NCI-H1092 (cell line): ENCODE results near the gene CCNL1.

ENCODE experiments used
- DNase-seq: peaks from one replicate; lab custom pipeline; 2025; lab: John Stamatoyannopoulos, UW

Gene CCNL1

GRCh38 chr3:157145606-157146322 is 14.2 kb downstream of the CCNL1 start:
- no peak for DNase-seq

GRCh38 chr3:157142315-157142714 is 17.6 kb downstream of the CCNL1 start:
- no peak for DNase-seq

GRCh38 chr3:157139938-157140534 is 19.9 kb downstream of the CCNL1 start:
- DNase-seq: no peak

DNA sequence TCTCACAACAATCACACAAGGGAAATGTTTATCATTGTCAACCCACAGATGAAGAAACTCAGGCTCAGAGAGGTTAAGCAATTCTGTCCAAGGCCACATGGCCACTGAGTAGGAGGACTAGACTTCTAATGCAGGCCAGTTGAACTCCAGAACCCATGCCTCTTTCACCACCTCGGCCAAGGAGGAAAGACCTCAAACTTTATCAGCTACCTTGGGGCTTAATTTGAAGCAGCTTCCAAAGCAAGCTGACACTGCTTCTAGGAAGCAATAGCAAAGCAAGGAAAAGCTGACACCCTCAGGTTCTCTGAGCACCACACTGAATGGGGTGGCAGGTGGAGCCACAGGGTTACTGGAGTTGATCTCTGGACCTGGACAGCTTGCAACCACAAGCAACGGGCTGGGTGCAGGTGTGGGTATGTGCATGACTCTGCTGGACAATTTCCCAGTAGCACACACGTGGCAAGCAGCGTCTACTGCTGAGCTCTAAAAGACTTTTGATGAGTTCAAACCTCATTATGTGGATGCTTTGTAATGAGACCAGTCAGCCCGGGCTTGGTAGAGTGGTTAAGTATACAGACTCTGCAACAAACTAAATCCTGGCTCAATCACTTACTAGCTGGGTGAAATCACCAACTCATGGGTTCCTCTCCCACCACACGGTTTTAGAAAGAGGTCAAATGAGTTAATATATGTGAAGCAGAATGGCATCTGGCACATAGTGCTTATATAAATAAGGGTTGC is 23.1 kb downstream of the CCNL1 start:
- no peak for DNase-seq

DNA sequence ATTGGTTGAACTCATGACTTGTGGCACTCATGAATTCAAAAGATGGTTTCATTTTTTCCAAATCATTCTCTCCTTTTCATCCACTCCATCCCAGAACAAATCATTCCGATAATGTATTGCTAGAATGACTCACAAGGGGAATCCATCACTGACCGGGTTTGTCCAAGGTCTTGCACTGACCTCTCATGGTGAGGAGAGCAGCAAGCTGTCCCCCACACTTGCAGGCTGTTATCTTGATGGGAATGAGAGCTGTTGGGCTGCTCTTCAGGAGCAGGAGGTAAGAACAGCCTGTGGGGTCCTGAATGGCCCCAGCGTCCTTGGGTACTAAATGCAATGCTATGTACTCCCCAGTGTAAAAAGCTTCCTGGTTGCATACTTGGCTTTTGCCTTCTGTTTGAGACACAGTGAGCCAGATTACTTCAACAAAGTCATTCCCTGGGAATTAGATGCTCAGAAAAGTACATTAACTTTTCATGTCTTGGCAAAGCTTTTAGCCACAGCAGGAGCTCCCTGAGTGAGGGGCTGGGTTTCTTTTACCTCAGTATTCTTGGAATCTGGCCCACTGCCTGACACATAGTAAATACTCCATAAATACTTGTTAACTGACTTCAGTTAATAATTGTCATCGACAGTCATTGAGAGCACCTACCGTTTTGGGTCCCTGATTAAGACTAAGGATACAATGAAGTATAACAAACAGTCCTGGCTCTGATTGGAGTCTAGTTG is 24.1 kb downstream of the CCNL1 start:
- no peak for DNase-seq

DNA sequence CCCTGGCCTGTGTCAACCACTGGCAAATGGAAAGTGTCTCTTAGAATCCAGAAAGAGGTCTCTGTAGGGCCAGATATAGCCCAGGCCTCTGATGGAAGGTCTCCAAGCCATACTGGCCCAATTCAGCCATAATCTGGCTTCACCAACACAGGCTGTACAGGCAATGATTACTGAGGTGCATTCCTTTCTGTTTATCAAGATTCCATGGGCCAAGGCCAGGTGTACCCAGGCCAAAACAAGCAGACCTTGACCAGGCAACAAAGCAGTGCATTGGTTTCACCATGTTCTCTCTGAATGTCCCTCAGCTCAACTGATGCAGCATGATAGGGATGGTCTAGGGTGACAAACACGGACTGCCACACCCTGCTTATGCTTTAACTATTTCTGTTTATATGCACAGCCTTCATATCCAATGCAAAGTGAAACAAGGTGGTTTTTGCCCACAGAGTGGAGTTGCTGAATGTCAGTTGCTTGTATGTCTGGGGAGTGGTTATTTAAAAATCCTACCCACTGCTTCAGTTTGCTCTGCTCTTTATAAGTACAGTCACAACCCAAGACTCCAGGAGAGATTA is 25.2 kb downstream of the CCNL1 start:
- DNase-seq: no peak

GRCh38 chr3:157133434-157134320 is 26.3 kb downstream of the CCNL1 start:
- DNase-seq: no peak

GRCh38 chr3:157132936-157133335 is 27.0 kb downstream of the CCNL1 start:
- DNase-seq: no peak

- DNase-seq: no peak
These were observed 27.6 kb downstream of the CCNL1 start for GRCh38 chr3:157132341-157132740.

DNA sequence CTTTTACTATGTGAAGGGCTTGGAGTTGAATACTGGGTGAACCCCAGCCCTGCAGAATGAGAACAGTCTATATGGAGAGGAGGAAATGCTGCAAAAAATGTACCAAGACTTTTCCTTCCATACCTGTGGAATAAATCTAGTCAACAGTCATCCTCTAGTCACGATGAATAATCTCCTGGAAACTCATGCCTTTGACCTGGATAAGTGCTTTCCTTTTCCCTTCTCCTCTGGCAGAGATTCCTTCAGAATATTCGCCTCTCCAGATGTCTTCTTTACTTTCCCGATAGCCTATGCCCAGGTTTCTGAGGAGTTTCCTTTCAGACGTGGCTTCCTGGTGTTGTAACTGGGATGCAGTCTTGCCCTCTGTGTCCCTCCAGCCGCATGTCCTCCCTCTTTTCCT is 28.1 kb downstream of the CCNL1 start:
- DNase-seq: no peak

DNA sequence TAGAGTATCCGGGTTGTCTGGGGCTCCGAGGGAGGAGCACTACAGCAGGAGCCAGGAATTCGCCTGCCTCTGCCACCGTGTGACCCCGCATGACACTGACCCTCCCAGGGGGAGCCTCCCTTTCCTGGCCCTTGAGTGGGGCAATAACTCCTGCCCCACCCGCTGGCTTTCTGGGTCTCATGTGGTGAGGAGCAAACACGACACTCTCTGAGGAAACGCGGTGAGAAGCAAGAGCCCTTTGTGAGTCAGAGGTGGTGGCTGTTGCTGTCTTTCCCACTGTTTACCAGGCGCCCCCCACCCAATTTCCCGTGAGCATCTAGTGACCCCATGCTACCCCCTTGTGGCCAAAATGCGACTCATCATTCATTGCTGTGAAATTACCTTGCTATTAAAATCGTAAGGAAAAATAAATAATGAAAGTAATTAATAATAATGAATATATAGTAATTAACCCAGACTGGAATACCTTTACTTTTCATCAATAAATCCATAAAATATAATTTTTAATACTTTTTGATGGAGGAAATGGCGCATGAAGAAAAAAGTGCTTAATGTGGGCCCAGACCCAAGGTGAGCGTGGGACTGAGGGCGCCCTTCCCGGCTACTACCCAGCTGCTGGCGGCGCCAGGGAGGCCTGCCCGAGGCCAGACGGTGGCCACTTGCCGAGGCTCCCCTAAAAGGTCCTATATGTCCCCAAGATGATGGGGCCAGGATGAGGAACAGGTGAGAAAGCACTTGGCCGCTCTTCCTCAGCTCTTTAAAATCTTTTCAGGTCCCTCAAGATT is 29.3 kb downstream of the CCNL1 start:
- DNase-seq: peak; percentile 64

DNA sequence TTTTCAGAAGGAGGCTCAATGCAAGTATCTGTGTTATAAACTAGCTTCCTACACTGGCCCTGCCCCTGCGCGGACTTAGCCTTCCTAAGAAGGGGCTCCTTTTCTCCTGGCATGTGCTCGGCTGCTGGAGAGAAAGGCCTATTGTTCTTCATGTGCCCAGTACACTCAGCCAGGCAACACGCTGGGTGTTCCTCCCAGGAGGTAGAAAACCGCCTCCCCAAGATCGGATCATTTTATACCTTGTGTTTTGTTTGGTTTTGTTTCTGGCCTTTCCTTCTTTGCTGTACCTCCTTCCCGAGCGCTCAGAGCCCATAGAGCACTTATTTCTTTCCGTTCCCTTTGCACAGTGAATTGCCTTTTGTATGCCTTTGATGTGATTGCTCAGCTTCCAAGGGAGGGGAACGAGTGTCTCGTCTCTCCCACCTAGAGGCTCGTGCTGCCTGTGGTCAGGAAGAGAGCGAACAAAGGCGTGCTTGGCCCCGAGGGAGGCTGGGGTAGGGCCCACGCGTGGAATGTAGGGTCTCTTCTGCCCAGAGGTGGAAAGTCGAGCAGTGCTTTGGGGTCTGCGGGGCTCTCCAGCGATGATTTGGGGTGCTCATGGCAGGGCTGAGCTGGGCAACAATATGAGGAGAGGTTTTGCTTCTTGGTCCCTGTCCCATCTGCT is 30.0 kb downstream of the CCNL1 start:
- no peak for DNase-seq

DNA sequence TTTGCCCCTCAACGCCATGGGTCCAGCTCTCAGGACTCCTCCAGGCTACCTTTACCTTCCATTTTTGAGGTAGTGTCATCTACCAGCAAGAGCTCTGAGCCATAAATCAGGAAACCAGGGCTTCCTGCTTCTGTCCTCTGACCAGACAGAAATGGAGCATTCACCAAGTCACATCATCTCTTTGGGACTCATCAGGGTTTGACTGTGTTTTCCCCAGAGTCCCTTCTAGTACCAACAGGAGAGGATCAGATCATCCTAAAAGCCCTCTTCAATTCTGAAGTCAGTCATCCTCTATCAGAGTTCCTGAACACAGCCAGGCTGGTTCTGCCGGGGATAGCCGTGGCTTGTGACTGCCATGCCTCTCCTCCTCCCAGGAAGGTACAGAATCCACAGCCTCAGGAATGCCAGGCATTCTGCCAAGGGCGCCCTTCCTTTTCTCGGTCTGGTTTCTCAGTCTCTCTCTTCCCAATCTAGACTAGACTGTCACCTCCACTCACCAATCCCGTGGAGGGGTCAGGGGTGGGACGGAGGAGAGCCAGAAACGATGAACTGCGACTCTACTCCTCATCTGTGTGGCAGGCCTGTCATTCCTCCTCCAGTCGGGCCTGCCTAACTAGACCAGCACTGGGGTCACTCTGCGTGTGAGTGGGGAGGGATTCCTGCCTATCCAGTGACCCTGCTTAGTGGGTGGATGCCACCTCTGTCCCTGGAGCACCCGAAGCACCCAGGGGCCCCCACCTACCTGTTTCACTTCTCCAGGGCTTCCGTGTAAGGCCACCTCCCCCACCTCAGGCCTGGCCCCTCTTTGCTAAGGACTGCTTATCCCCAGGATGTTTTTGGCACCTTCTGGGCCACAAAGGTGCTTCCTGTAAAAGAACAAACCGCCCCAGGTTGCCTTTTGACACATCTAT is 30.9 kb downstream of the CCNL1 start:
- DNase-seq: no peak

GRCh38 chr3:157127831-157128767 is 31.8 kb downstream of the CCNL1 start:
- no peak for DNase-seq

DNA sequence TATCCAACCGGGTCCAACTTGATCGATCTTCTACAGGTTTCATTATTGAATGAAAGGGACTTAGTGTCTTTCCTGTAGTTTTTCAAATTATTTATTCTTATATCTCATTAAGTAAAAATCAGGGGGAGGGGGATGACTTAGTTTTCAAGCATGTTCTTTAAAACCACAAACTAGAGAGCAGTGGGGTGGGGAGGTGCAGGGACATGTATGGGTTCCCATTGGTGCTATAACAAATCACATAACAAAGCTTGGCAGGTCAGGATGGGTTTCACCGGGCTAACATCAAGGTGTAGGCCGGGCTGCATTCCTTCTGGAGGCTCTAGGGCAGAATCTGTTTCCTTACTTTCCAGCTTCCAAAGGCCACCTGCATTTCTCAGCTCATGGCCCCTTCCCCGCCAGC is 32.7 kb downstream of the CCNL1 start:
- no peak for DNase-seq

DNA sequence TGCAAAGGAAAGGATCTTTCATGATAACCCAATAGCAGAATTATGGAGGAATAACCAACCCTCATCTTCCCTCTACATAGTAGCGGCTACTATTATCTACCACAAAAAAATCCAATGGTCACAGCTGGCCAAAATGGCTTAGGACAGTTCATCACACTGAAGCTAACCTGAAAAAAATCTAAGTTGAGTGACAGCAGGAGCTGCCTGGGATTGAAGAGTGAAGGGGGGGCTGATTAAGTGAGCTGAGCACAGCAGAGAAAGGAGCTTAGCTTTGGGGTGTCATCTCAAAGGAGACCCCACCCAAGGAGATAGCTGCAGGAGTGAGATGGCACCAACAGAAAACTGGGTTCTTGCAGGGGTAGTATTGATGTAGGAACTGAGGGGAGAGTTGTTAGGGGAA is 33.6 kb downstream of the CCNL1 start:
- DNase-seq: no peak

DNA sequence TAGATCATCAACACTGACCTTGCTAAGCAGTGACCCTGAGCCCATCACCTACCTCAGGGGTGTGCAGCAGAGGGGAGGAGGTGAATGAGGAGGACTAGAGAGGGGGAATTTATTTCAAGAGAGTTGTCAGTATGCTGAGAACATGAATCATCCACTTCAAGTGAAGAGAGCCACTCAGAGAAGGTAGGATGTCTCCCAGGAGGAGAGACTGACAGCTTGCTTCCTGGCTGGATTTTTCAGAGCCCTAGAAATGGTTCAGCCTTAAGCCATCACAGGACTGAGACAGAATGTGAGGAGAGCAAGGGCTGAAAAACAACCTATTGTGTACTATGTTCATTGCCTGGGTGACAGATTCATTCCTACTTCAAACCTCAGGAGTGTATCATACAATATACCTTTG is 34.8 kb downstream of the CCNL1 start:
- no peak for DNase-seq

GRCh38 chr3:157123621-157124020 is 36.3 kb downstream of the CCNL1 start:
- DNase-seq: no peak
